Raji (cell line): Measurements from ENCODE around the gene KPNA1.

Experiments
- POLR2A ChIP-seq: IDR thresholded peaks from 2 replicates; pipeline ENCODE4 v1.6.1; 2011; ENCODE audit warnings: low read depth, low read length, control low read depth; ENCODE audit not compliant: insufficient read depth

KPNA1 gene

GRCh38 chr3:122414391-122414790 is 100.3 kb downstream of the KPNA1 start:
- no peak for TF ChIP-seq POLR2A

- TF ChIP-seq POLR2A = no peak
These were observed 104.1 kb downstream of the KPNA1 start for GRCh38 chr3:122410639-122411038.

GRCh38 chr3:122410111-122410510 is 104.6 kb downstream of the KPNA1 start:
- no peak for TF ChIP-seq POLR2A

GRCh38 chr3:122409446-122409845 is 105.3 kb downstream of the KPNA1 start:
- TF ChIP-seq POLR2A = no peak

GRCh38 chr3:122407946-122408345 is 106.8 kb downstream of the KPNA1 start:
- no peak for TF ChIP-seq POLR2A

- TF ChIP-seq POLR2A = no peak
These were observed 108.5 kb downstream of the KPNA1 start for GRCh38 chr3:122406198-122406597.

GRCh38 chr3:122405015-122405414 is 109.7 kb downstream of the KPNA1 start:
- no peak for TF ChIP-seq POLR2A

- TF ChIP-seq POLR2A = no peak
These were observed 111.2 kb downstream of the KPNA1 start for GRCh38 chr3:122403489-122403888.

GRCh38 chr3:122398920-122399319 is 115.8 kb downstream of the KPNA1 start:
- TF ChIP-seq POLR2A = no peak

GRCh38 chr3:122397201-122397600 is 117.5 kb downstream of the KPNA1 start:
- no peak for TF ChIP-seq POLR2A

- TF ChIP-seq POLR2A = no peak
These were observed 118.2 kb downstream of the KPNA1 start for GRCh38 chr3:122396511-122396910.

GRCh38 chr3:122395582-122395981 is 119.2 kb downstream of the KPNA1 start:
- no peak for TF ChIP-seq POLR2A

GRCh38 chr3:122394173-122394572 is 120.6 kb downstream of the KPNA1 start:
- no peak for TF ChIP-seq POLR2A

GRCh38 chr3:122392868-122393844 is 121.6 kb downstream of the KPNA1 start:
- no peak for TF ChIP-seq POLR2A

- TF ChIP-seq POLR2A = no peak
These were observed 122.9 kb downstream of the KPNA1 start for GRCh38 chr3:122391681-122392446.

- no peak for TF ChIP-seq POLR2A
These were observed 124.1 kb downstream of the KPNA1 start for GRCh38 chr3:122390665-122391064.

GRCh38 chr3:122389892-122390291 is 124.8 kb downstream of the KPNA1 start:
- TF ChIP-seq POLR2A = no peak

- no peak for TF ChIP-seq POLR2A
These were observed 125.5 kb downstream of the KPNA1 start for GRCh38 chr3:122389197-122389596.
